Hematopoietic multipotent progenitor cell treated with erythropoietin and hydrocortisone succinate and interleukin-3 and kit ligand, for 17 days (in vitro differentiated cells): ENCODE measurements around the gene TBX18.

Source experiments
- DNase-seq: peaks from one replicate; pipeline ENCODE4 v3.0.0-alpha.2; 2015; ENCODE audit warnings: low spot score

Gene TBX18

GRCh38 chr6:84669945-84670344 lies 94.5 kb downstream of the TBX18 start:
- no peak for DNase-seq

GRCh38 chr6:84667252-84668213 lies 96.9 kb downstream of the TBX18 start:
- DNase-seq = no peak

- no peak for DNase-seq
These were observed 99.0 kb downstream of the TBX18 start for GRCh38 chr6:84665401-84665800.

GRCh38 chr6:84663866-84664265 lies 100.5 kb downstream of the TBX18 start:
- no peak for DNase-seq

GRCh38 chr6:84657486-84657885 lies 106.9 kb downstream of the TBX18 start:
- no peak for DNase-seq

- DNase-seq = no peak
These were observed 107.4 kb downstream of the TBX18 start for GRCh38 chr6:84657025-84657424.

- DNase-seq = no peak
These were observed 111.3 kb downstream of the TBX18 start for GRCh38 chr6:84653027-84653551.

GRCh38 chr6:84652356-84653026 lies 111.9 kb downstream of the TBX18 start:
- DNase-seq = no peak

GRCh38 chr6:84651583-84651982 lies 112.8 kb downstream of the TBX18 start:
- no peak for DNase-seq

- DNase-seq = no peak
These were observed 116.0 kb downstream of the TBX18 start for GRCh38 chr6:84648444-84648843.

- DNase-seq = no peak
These were observed 118.7 kb downstream of the TBX18 start for GRCh38 chr6:84645563-84646266.

- no peak for DNase-seq
These were observed 119.4 kb downstream of the TBX18 start for GRCh38 chr6:84645000-84645399.

- DNase-seq = no peak
These were observed 120.6 kb downstream of the TBX18 start for GRCh38 chr6:84643778-84644177.

- DNase-seq = no peak
These were observed 123.3 kb downstream of the TBX18 start for GRCh38 chr6:84641076-84641475.

- DNase-seq = no peak
These were observed 125.0 kb downstream of the TBX18 start for GRCh38 chr6:84639396-84639795.

- no peak for DNase-seq
These were observed 126.1 kb downstream of the TBX18 start for GRCh38 chr6:84638286-84638685.
